Esophagus (tissue), 2 donors: ENCODE results near the gene TOPAZ1. TPM values are rescaled to one million over a fixed set of nuclear protein-coding genes. Genes with fewer than 3 reads are reported as not detected.

Experiments
- H3K27ac ChIP-seq, 2 donors: one replicate each; pipeline ENCODE4 v1.5.1; 2013; ENCODE audit warnings: low read depth in 2 of 2, mild to moderate bottlenecking in 2 of 2, inconsistent platforms in 1 of 2, low read length in 1 of 2, moderate library complexity in 1 of 2
- H3K27me3 ChIP-seq, 2 donors: one replicate each; pipeline ENCODE4 v1.6.1; 2013; ENCODE audit warnings: low read length in 2 of 2, control low read depth in 1 of 2, mild to moderate bottlenecking in 1 of 2; ENCODE audit not compliant: insufficient read depth in 2 of 2, control insufficient read depth in 1 of 2
- H3K36me3 ChIP-seq, 2 donors: one replicate each; pipeline ENCODE4 v1.6.1; 2013; ENCODE audit warnings: low read length in 1 of 2; ENCODE audit not compliant: control insufficient read depth in 2 of 2, insufficient read depth in 2 of 2
- H3K4me1 ChIP-seq, 2 donors: one replicate each; pipeline ENCODE4 v1.6.1; 2013; ENCODE audit warnings: low read length in 1 of 2; ENCODE audit not compliant: control insufficient read depth in 2 of 2, insufficient read depth in 2 of 2
- H3K4me3 ChIP-seq, 2 donors: one replicate each; pipeline ENCODE4 v1.5.1; 2013; ENCODE audit warnings: low read length in 2 of 2, mild to moderate bottlenecking in 2 of 2, low read depth in 1 of 2, moderate library complexity in 1 of 2
- H3K9me3 ChIP-seq, 2 donors: one replicate each; pipeline ENCODE4 v1.6.1; 2013; ENCODE audit warnings: mild to moderate bottlenecking in 2 of 2, low read depth in 1 of 2, low read length in 1 of 2, moderate library complexity in 1 of 2; ENCODE audit not compliant: control insufficient read depth in 2 of 2, insufficient read depth in 1 of 2
- WGBS, 2 donors: extraction: QIAGEN DNeasy Blood & Tissue Kit; methylation state at CpG; one replicate each; pipeline ENCODE4 v1.1.7; 2013; 5-methylcytosine and 5-hydroxymethylcytosine counted together
- polyA plus RNA-seq, 2 donors: library from polyadenylated mRNA; stranded (reverse); fragments of 200-250 nt; gene quantifications; one replicate each; pipeline ENCODE4 v1.2.3, GENCODE V29; 2013
- donor health status: healthy with polysubstance abuse.
- donor health status: Bipolar disorder and iron deficiency.

TOPAZ1 gene
- polyA plus RNA-seq, 2 donors = not detected

DNA sequence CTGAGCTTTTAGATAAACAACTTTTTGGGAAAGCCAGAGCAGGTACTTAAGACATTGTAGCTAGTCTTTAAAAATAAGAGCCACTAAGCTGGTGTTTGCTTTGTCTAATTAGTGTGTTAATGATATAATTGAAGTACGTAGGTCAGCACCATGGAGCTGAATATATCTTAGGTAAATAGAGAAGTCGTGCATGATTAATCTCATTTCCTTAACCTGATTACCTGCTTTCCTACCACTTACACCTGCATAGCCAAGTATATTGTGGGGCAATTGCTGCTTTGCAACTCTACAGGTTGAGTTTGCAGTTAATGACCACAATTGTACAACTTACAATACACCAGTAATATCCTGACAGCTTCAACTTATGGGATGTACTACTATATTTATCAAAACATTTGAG is 17.6 kb upstream of the TOPAZ1 start:
- 32 to 55% methylated on average over 2 of the region's 2 CpGs for WGBS, 2 donors

DNA sequence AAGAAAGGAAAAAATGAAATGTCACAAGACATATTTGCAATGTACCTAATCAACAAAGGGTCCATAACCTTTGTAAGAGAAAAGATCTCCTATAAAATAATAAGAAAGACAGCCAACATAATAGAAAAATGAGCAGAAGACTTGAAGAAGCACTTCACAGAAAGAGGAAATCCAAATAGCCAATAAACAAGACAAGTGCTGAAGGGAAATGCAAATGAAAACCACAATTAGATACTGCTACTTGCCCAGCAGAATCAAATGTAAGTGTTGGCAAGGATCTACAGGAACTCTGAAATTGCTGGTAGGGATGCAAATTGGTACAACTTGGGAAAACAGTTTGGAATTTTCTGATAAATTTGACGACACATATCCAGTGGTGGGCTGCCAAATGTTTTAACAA is 15.1 kb upstream of the TOPAZ1 start:
- WGBS, 2 donors = 70 to 76% methylated on average over 1 of the region's 1 CpG
- H3K4me3 ChIP-seq = no peak overlapping the region

More for the DNA sequence above, 17.6 kb upstream of the TOPAZ1 start:
- H3K27me3 ChIP-seq = no peaks in the 10 kb centered on the region
- no peak overlapping the region for H3K4me3 ChIP-seq
- H3K27ac ChIP-seq = no peak overlapping the region
- no peaks in the 10 kb centered on the region for H3K4me1 ChIP-seq
- H3K9me3 ChIP-seq = no peaks in the 10 kb centered on the region
- H3K36me3 ChIP-seq = no peaks in the 10 kb centered on the region

DNA sequence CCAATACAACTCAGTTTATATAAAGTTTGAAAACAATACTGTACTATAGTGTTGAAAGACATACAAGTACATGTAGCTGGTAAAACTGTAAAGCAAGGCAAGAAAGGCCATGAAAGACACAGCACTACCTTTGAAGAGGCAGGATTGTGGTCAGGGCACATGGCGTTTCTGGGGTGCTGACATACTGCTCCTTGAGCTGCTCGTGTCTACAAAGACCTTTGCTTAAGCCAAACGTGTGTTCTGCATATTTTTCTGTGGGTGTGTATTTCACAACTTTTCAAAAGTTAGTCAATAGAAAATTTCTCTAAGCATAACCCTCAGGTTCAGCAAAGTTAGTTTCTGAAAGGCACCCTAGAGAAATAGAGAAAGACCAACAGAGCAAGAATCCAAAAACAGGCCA is 14.1 kb upstream of the TOPAZ1 start:
- WGBS, 2 donors = 56 to 64% methylated on average over 3 of the region's 3 CpGs
- H3K4me1 ChIP-seq = no peaks in the 10 kb centered on the region
- H3K9me3 ChIP-seq = no peaks in the 10 kb centered on the region
- no peak overlapping the region for H3K4me3 ChIP-seq
- H3K27me3 ChIP-seq = no peaks in the 10 kb centered on the region
- H3K27ac ChIP-seq = no peak overlapping the region
- no peaks in the 10 kb centered on the region for H3K36me3 ChIP-seq

More for the DNA sequence above, 15.1 kb upstream of the TOPAZ1 start:
- Histone ChIP-seq H3K27ac (no peak overlapping the region), H3K36me3 (no peaks in the 10 kb centered on the region), H3K4me1 (no peaks in the 10 kb centered on the region), H3K27me3 (no peaks in the 10 kb centered on the region), H3K9me3 (no peaks in the 10 kb centered on the region)

DNA sequence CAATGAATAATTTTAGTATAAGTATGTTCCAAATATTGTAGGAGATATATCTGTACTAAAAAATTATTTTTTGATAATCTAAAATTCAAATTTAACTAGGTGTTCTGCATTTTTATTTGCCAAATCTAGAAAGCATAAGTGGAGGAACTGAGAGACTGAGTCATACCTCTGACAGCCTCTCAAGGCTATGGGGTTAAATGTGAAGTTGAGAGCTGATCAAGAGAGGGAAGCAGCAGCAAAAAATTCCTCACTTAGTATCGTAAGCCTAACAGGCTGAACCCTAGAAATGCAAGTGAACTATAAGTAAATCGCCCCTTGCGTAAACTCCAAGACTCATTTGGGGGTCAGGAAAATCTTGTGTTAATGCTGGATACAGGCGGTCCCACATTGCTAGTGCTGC is 12.8 kb upstream of the TOPAZ1 start:
- Histone ChIP-seq H3K27me3 (no peaks in the 10 kb centered on the region), H3K9me3 (no peaks in the 10 kb centered on the region), H3K4me1 (no peaks in the 10 kb centered on the region), H3K4me3 (no peak overlapping the region), H3K27ac (no peak overlapping the region), H3K36me3 (no peaks in the 10 kb centered on the region)
- 93 to 94% methylated on average over 4 of the region's 4 CpGs for WGBS, 2 donors

DNA sequence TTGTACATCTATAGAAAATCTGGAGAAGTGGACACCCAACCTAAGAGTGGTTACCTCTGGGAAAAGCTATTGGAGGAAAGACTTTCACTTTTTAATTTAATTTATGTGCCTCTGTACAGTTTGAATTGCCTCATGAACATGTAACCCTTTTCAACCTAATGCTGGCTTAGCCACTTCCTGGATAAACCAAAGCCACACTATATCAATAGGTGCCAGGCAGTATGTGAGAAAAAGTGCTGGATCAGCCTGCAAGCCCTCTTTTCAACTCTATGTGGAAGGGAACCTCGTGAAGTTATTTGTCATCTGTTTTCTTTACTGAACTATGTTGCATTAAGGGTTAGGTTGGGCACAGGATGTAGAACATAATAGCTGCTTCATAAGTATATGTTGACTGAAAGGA is 9.3 kb upstream of the TOPAZ1 start:
- Histone ChIP-seq H3K36me3 (no peaks in the 10 kb centered on the region), H3K9me3 (no peaks in the 10 kb centered on the region), H3K27me3 (peaks cover 0 to 2% of the 10 kb centered on the region in 2 donors), H3K27ac (no peak overlapping the region), H3K4me3 (no peak overlapping the region), H3K4me1 (no peaks in the 10 kb centered on the region)
- 53% methylated on average over 1 of the region's 1 CpG for WGBS, 2 donors

DNA sequence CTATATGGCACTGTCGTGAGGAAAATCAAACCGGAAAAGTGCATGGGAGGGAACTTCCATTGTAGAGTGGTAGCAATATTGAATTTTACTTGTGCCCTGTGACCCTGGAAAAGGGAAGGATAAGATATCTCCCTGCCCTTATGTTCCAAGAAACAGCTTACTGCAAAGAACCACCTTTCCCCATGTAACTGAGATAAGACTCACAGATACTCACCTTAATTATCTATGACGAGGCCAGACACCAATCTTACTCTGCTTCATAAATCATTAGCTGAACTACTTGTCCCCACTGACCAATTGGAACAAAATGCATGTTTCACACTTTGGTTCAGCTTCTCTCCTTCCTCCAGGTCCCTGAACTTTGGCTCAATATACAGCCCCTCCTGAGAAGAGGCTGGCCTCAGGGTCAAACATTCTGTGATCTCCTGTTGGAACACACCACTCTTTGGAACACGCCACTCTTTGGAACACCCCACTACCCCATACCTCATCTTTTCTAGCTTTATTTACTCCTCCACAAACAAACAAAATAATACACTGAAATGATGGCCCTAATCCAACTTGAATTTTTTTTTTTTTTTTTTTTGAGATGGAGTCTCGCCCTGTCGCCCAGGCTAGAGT is 6.9 kb upstream of the TOPAZ1 start:
- Histone ChIP-seq H3K27me3 (peaks cover 2% of the 10 kb centered on the region in 2 donors), H3K9me3 (no peaks in the 10 kb centered on the region), H3K36me3 (no peaks in the 10 kb centered on the region), H3K4me3 (no peak overlapping the region), H3K4me1 (no peaks in the 10 kb centered on the region), H3K27ac (no peak overlapping the region)
- WGBS, 2 donors = 87 to 88% methylated on average over 6 of the region's 6 CpGs

DNA sequence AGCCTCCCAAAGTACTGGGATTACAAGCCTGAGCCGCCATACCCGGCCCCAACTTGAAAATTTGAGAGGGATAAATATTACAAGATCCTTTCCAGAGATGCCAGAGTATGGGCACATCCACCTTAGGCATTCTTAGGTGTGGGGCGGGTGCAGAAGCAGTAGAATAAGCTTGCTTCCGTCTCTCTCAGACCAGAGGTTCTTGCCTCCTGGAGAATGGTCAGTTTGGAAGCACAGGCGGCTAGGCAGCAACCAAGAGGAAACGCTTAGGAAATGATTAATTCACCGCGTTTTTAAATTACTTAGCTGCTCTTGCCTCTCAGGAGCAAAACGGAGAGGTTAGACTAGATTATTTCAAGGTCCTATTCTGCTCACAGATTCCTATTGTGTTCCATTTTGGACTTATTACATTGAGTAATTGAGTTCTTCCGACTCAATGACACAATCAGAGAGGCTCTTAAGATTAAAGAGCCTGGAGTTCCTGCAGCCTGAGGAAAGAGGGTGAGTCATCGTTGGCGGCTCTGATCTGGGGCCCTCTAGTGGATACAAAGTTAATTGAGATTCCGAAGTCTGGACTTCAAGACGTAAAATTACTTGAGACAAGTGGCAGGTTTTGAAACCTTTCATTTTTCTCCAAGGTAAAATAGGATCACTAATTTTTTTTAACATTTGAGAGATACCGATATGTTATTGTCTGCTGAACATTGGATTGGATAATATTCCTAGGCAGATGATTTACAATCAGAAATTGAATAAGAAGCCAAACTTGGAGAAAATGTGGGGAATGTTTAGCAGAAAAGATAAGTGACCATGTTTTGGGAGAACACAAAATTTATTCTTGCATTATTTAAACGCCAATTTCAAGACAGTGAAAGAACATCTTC is 5.8 kb upstream of the TOPAZ1 start:
- Histone ChIP-seq H3K27me3 (peaks cover 2% of the 10 kb centered on the region in 2 donors), H3K9me3 (no peaks in the 10 kb centered on the region), H3K27ac (no peak overlapping the region), H3K4me1 (no peaks in the 10 kb centered on the region), H3K4me3 (no peak overlapping the region), H3K36me3 (no peaks in the 10 kb centered on the region)
- WGBS, 2 donors = 30 to 31% methylated on average over 16 of the region's 16 CpGs

DNA sequence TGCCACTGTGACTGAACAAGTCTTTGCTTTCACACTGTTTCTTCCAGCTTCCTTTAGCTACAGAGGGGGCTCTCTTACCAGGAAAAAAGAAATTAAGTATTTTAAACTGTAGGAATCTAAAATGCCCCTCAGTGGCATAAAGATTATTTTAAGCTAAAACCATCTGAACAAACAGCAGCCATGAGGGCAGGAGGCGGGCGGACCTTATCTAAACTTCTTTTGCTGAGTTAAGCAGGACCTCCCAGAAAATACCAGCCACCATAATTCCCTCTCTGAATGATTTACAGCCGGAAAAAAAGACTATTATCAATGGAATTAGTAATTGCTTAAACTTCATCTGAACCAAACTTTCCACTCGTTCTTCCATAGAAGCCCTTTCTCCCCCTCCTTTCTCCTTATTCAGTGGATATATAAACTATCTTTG is 5.2 kb upstream of the TOPAZ1 start:
- 61 to 62% methylated on average over 4 of the region's 4 CpGs for WGBS, 2 donors
- H3K4me3 ChIP-seq = no peak overlapping the region
- H3K27ac ChIP-seq = no peak overlapping the region
- no peaks in the 10 kb centered on the region for H3K4me1 ChIP-seq
- H3K36me3 ChIP-seq = no peaks in the 10 kb centered on the region
- H3K9me3 ChIP-seq = no peaks in the 10 kb centered on the region
- H3K27me3 ChIP-seq = peaks cover 2% of the 10 kb centered on the region in 2 donors

DNA sequence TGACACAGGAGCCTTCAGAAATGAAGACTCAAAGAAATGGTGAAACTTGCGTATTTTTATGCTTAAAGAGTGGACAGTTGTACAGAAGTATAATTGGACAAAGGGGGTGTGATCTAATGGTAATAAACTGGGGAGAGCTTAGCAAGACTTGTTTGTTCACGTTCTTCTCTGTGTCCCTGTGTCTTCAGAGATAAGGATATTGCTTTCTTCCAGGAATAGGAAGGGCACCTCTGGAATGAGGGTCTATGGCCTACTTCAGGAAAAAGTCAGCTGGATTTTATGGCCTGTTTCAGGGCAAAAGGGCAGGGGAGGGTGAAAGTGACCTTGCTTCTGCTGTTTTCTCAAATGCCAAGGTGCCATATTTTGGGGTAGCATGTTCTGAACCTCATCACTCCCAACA is 4.5 kb upstream of the TOPAZ1 start:
- Histone ChIP-seq H3K4me3 (no peak overlapping the region), H3K9me3 (peaks cover 0 to 3% of the 10 kb centered on the region in 2 donors), H3K27ac (no peak overlapping the region), H3K4me1 (no peaks in the 10 kb centered on the region), H3K36me3 (no peaks in the 10 kb centered on the region), H3K27me3 (peaks cover 2% of the 10 kb centered on the region in 2 donors)
- 72 to 83% methylated on average over 2 of the region's 2 CpGs for WGBS, 2 donors
